Measurements from ENCODE around the gene SLC38A1.

DNA sequence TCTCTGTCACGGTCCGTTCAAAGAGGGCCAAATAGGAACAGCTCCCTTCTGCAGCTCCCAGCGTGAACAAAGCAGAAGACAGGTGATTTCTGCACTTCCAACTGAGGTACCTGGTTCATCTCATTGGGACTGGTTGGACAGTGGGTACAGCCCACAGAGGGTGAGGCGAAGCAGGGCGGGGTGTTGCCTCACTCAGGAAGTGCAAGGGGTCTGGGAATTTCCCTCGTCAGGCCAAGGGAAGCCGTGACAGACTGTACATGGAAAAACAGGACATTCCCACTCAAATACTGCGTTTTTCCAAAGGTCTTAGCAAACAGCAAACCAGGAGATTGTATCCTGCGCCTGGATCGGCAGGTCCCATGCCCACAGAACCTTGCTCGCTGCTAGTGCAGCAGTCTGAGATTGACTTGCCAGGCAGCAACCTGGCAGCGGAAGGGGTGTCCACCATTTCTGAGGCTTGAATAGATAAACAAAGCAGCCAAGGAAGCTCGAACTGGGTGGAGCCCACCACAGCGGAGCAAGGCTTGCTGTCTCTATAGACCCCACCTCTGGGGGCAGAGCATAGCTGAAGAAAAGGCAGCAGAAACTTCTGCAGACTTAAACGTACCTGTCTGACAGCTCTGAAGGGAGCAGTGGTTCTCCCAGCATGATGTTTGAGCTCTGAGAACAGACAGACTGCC is 22.7 kb downstream of the SLC38A1 start:
- TF ChIP-seq, protein P1, sequence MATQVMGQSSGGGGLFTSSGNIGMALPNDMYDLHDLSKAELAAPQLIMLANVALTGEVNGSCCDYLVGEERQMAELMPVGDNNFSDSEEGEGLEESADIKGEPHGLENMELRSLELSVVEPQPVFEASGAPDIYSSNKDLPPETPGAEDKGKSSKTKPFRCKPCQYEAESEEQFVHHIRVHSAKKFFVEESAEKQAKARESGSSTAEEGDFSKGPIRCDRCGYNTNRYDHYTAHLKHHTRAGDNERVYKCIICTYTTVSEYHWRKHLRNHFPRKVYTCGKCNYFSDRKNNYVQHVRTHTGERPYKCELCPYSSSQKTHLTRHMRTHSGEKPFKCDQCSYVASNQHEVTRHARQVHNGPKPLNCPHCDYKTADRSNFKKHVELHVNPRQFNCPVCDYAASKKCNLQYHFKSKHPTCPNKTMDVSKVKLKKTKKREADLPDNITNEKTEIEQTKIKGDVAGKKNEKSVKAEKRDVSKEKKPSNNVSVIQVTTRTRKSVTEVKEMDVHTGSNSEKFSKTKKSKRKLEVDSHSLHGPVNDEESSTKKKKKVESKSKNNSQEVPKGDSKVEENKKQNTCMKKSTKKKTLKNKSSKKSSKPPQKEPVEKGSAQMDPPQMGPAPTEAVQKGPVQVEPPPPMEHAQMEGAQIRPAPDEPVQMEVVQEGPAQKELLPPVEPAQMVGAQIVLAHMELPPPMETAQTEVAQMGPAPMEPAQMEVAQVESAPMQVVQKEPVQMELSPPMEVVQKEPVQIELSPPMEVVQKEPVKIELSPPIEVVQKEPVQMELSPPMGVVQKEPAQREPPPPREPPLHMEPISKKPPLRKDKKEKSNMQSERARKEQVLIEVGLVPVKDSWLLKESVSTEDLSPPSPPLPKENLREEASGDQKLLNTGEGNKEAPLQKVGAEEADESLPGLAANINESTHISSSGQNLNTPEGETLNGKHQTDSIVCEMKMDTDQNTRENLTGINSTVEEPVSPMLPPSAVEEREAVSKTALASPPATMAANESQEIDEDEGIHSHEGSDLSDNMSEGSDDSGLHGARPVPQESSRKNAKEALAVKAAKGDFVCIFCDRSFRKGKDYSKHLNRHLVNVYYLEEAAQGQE (IDR thresholded peaks at IDR 0.05; ENCODE audit: insufficient read depth in 1 of 2, low read depth in 2 of 2, low read length in 2 of 2): no peak
- TF ChIP-seq POLR2AphosphoS5 (IDR thresholded peaks at IDR 0.05; ENCODE audit: low read depth, low read length) (no peak), TAF1 (IDR thresholded peaks at IDR 0.05; ENCODE audit: borderline replicate concordance, insufficient read depth, low read length) (no peak), SIN3A (IDR thresholded peaks at IDR 0.05; ENCODE audit: borderline replicate concordance, insufficient read depth, low read length) (no peak), FOXP2 (optimal IDR thresholded peaks at IDR 0.05; ENCODE audit: borderline replicate concordance, extremely low read depth, extremely low read length, insufficient read depth) (no peak)
